ENCODE measurements around the gene ALDH1B1.

DNA sequence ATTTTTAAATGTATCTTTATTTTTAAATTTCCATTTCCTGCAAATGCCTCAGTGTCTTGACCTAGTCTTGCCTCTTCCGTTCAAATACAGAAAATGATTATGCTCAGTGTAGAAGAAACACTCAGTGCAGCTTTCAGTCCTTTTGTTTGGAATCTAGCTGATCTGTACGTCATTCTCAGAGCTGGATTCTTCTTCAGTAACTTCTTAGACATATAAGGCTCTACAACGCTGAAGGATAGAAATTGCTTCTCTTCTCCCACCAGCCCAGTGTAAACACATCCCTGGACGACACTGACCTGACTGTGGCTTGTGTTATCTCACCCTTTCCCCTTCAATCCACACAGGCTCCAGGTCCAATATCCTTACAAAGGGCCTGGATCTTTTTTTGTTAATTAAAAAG is 3.2 kb upstream of the ALDH1B1 start:
- TF ChIP-seq ARNT (IDR thresholded peaks at IDR 0.05), result no peak
- no peak for TF ChIP-seq ZNF384 (IDR thresholded peaks at IDR 0.05)
- no peak for TF ChIP-seq SUZ12 (IDR thresholded peaks at IDR 0.05)
- no peak for TF ChIP-seq FOXK2 (IDR thresholded peaks at IDR 0.05)
- no peak for TF ChIP-seq NFRKB (IDR thresholded peaks at IDR 0.05)
- TF ChIP-seq LEF1 (IDR thresholded peaks at IDR 0.05; ENCODE audit: borderline replicate concordance), result no peak
- no peak for TF ChIP-seq FOXM1 (IDR thresholded peaks at IDR 0.05; ENCODE audit: borderline replicate concordance)
- TF ChIP-seq FOXA1 (IDR thresholded peaks at IDR 0.05), result no peak
- TF ChIP-seq BHLHE40 (IDR thresholded peaks at IDR 0.05; ENCODE audit: borderline replicate concordance), result no peak
- no peak for TF ChIP-seq SP1 (IDR thresholded peaks at IDR 0.05)
